GM12878 (cell line): ENCODE measurements around the gene RALGPS1. TPM values are rescaled to one million over a fixed set of nuclear protein-coding genes. Genes with fewer than 3 reads are reported as not detected.

Experiments used
- ATAC-seq: fragments of 200-7000 bp; cut with Tn5 transposase; 3 replicates; pipeline ENCODE4 v1.9.1; 2020; ENCODE audit warnings: mild to moderate bottlenecking, moderate library complexity
- BruUV-seq: library from RNA; stranded (reverse); fragments of 400-500 nt; replicated peaks from 2 replicates; lab custom pipeline; 2021; lab: Mats Ljungman, UMichigan
- CTCF ChIA-PET: fragments of 300-600 bp; sonication (Branson Sonifier 250); formaldehyde crosslinking; extraction: SDS; loops from one replicate; lab custom pipeline; 2021; ENCODE audit warnings: inconsistent platforms; lab: Yijun Ruan, JAX
- POLR2A ChIA-PET: fragments of 350-600 bp; formaldehyde crosslinking; extraction: SDS; loops from one replicate; lab custom pipeline; 2021; ENCODE audit warnings: inconsistent platforms; lab: Charles Lee
- RAD21 ChIA-PET: fragments of 300-600 bp; sonication (Branson Sonifier 250); formaldehyde crosslinking; loops from one replicate; lab custom pipeline; 2023; ENCODE audit warnings: antibody characterized with exemption; ENCODE audit not compliant: unreplicated experiment; lab: Charles Lee
- SMC1A ChIA-PET: fragments of 300-600 bp; sonication (Branson Sonifier 250); formaldehyde crosslinking; loops from one replicate; lab custom pipeline; 2023; ENCODE audit not compliant: unreplicated experiment, uncharacterized antibody; lab: Charles Lee
- DNase-seq: peaks from one replicate; pipeline ENCODE4 v3.0.0-alpha.2; 2011; ENCODE audit warnings: low read depth, low spot score
- FAIRE-seq: peaks from 3 replicates; lab custom pipeline; 2011; peaks lifted over from hg19 to GRCh38; lab: Jason Lieb, UNC
- H2AFZ ChIP-seq: 2 replicates; pipeline ENCODE4 v1.6.0; 2011; ENCODE audit warnings: low read depth, low read length, control low read depth; ENCODE audit not compliant: control insufficient read depth
- H3K27ac ChIP-seq: 2 replicates; pipeline ENCODE4 v1.5.1; 2011; ENCODE audit warnings: control low read depth; ENCODE audit not compliant: control insufficient read depth, insufficient read depth
- H3K27me3 ChIP-seq, 2 experiments: replicated peaks in 1 of 2; 2 replicates each; pipeline versions ENCODE4 v1.6.0 to v1.6.1; 2011; ENCODE audit warnings: low read length in 1 of 2; ENCODE audit not compliant: control insufficient read depth in 2 of 2, insufficient read depth in 2 of 2
- H3K36me3 ChIP-seq, 2 experiments: 2 replicates each; pipeline ENCODE4 v1.5.1; 2011; ENCODE audit warnings: low read length in 1 of 2; ENCODE audit not compliant: control insufficient read depth in 2 of 2, insufficient read depth in 2 of 2
- H3K4me1 ChIP-seq: 2 replicates; pipeline ENCODE4 v1.6.1; 2011; ENCODE audit warnings: mild to moderate bottlenecking, low read length, moderate library complexity, mixed read lengths; ENCODE audit not compliant: control insufficient read depth, insufficient read depth
- H3K4me2 ChIP-seq: 2 replicates; pipeline ENCODE4 v1.6.0; 2011; ENCODE audit warnings: control low read depth; ENCODE audit not compliant: control insufficient read depth, insufficient read depth
- H3K4me3 ChIP-seq: fragments of 200-600 bp; sonication (generic); 2 replicates; pipeline ENCODE4 v1.5.1; 2016
- H3K79me2 ChIP-seq: 2 replicates; pipeline ENCODE4 v1.6.0; 2011; ENCODE audit warnings: low read length; ENCODE audit not compliant: control insufficient read depth, insufficient read depth
- H3K9ac ChIP-seq: 2 replicates; pipeline ENCODE4 v1.8.0; 2011; ENCODE audit warnings: low read length, control low read depth, mixed read lengths; ENCODE audit not compliant: control insufficient read depth, insufficient read depth
- H3K9me3 ChIP-seq: replicated peaks from 3 replicates; pipeline ENCODE4 v1.5.1; 2011; ENCODE audit warnings: mild to moderate bottlenecking, low read length; ENCODE audit not compliant: control insufficient read depth, insufficient read depth
- H4K20me1 ChIP-seq: 2 replicates; pipeline ENCODE4 v1.6.0; 2011; ENCODE audit not compliant: control insufficient read depth, insufficient read depth
- BMI1 ChIP-seq: fragments of 450-650 bp; IDR thresholded peaks from 2 replicates; pipeline ENCODE4 v1.6.1; 2016; ENCODE audit warnings: mild to moderate bottlenecking, moderate library complexity, borderline replicate concordance
- CBFB ChIP-seq: IDR thresholded peaks from 2 replicates; pipeline ENCODE4 v1.6.1; 2016; ENCODE audit warnings: antibody characterized with exemption, low read depth
- CBX5 ChIP-seq: sonication (generic); IDR thresholded peaks from 2 replicates; pipeline ENCODE4 v1.6.1; 2016; ENCODE audit warnings: low read depth, moderate library complexity, mild to moderate bottlenecking, inconsistent platforms
- CHD1 ChIP-seq: IDR thresholded peaks from 2 replicates; pipeline ENCODE4 v1.6.1; 2012; ENCODE audit warnings: low read depth, low read length, improper control_type of control experiment
- FOXK2 ChIP-seq: fragments of 450-650 bp; IDR thresholded peaks from 2 replicates; pipeline ENCODE4 v1.6.1; 2017; ENCODE audit warnings: mild to moderate bottlenecking, moderate library complexity
- NFYA ChIP-seq: IDR thresholded peaks from 2 replicates; pipeline ENCODE4 v1.6.1; 2011; ENCODE audit warnings: low read depth, mild to moderate bottlenecking, low read length, improper control_type of control experiment, borderline replicate concordance
- SP1 ChIP-seq: IDR thresholded peaks from one replicate; pipeline ENCODE4 v1.6.1; 2011; ENCODE audit warnings: low read depth, low read length
- SRF ChIP-seq, 2 experiments: IDR thresholded peaks; 2 replicates each; pipeline ENCODE4 v1.6.1; 2011; ENCODE audit warnings: low read depth in 2 of 2, low read length in 2 of 2, mild to moderate bottlenecking in 1 of 2, moderate library complexity in 1 of 2
- WGBS: methylation state at CpG from one replicate; pipeline ENCODE4 v1.1.6; 2016; ENCODE audit warnings: low lambda C conversion rate; ENCODE audit not compliant: insufficient replicate concordance, insufficient coverage; ENCODE audit errors: missing lambda C conversion rate; 5-methylcytosine and 5-hydroxymethylcytosine counted together
- in situ Hi-C: fragments of 300-500 bp; cut with MboI; formaldehyde crosslinking; loops from 9 replicates; pipeline ENCODE4 v1.14.3; 2018; ENCODE audit warnings: mixed read lengths
- intact Hi-C: fragments of 100-400 bp; cut with micrococcal nuclease; formaldehyde crosslinking; loops from one replicate; pipeline ENCODE4 v1.14.2; 2022; ENCODE audit not compliant: unreplicated experiment
- polyA plus RNA-seq, 11 experiments: library from polyadenylated mRNA; depleted of rRNA in 4 of 11; unstranded in 6 of 11; stranded (reverse) in 5 of 11; fragments of >200 nt; fragmentation: Nextera tagmentation in 4 of 11; fragmentation: Illumina TruSeq in 1 of 11; extraction: Ambion mirVana in 4 of 11; extraction: Trizol in 1 of 11; gene quantifications; 1 replicate in 1 of 11; 2 replicates in 10 of 11; pipeline versions ENCODE4 v1.2.1 to v1.2.3, GENCODE V29; 2011 to 2016; ENCODE audit warnings: inconsistent platforms in 2 of 11, missing spikeins in 2 of 11, low read depth in 1 of 11
- total RNA-seq, 4 experiments: library from RNA; depleted of rRNA in 3 of 4; stranded (reverse); fragments of >200 nt in 3 of 4; fragmentation: Illumina TruSeq in 1 of 4; extraction: Trizol in 1 of 4; gene quantifications; 2 replicates each; pipeline versions ENCODE4 v1.2.1 to v1.2.3, GENCODE V29; 2013 to 2021
- TF ChIP-seq, protein P1 (sequence below): fragments of 150-350 bp; IDR thresholded peaks from 2 replicates; pipeline ENCODE4 v1.6.1; 2016; ENCODE audit warnings: low read depth, low read length
- TF ChIP-seq, protein P2 (sequence below): fragments of 150-350 bp; IDR thresholded peaks from 2 replicates; pipeline ENCODE4 v1.6.1; 2014; ENCODE audit warnings: mild to moderate bottlenecking, low read depth, low read length
- TF ChIP-seq, protein P3 (sequence below): fragments of 450-650 bp; IDR thresholded peaks from 2 replicates; pipeline ENCODE4 v1.6.1; 2018; ENCODE audit warnings: mild to moderate bottlenecking, low read depth, moderate library complexity; ENCODE audit not compliant: partially characterized antibody
- TF ChIP-seq, protein P4 (sequence below): fragments of 450-650 bp; IDR thresholded peaks from 2 replicates; pipeline ENCODE4 v1.6.1; 2017; ENCODE audit warnings: antibody characterized with exemption, mild to moderate bottlenecking, moderate library complexity

The RALGPS1 gene
- total and polyA plus RNA-seq, 10 of the 15 experiments (the other 5 are each of a cell fraction or from before 2014, with no cell fraction given), result 0.13 to 5.6 (median 2.7) TPM

DNA sequence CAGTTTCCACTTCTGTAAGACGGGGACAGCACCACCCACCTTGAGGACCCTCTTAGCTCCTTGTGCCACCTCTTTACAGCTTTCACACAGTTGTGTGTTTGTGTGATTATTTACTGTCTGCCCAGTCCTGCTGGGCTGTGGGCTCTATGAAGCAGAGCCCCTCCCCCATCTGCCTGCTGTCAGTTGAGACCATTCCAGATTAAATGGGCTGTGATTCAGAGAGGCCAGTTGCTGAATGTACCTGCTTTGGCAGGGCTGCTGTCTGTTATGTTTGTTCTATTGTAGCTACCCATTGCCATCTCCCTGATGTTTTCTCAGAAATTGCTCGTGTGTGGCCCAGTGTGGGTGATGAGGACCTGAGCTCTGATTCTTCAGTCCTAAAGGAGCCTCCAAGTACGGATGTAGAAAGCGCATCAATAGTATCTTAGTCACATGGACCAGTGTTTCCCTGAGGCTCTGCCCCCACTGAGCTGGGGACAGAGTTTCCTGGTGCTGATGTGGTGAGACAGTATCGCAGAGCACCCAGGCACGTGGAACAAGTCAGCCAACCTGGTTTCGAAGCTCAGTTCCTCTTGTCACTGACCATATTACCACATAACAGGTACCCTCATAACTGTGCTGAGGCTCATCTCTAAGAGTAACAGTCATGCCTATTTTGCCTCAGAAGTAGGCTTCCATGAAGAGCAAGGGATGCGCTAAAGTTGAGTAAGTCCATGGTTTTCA, 204.2 kb downstream of the RALGPS1 start:
- intact Hi-C loops (loop anchor here (5.0 kb wide), 2 partner anchors 49 to 79 kb away; no protein-coding TSS in a partner anchor), in situ Hi-C loops (no loop called here)
- Histone ChIP-seq H3K4me1 (peaks cover 25% of the 10 kb centered on the region), H2AFZ (no peak overlapping the region), H4K20me1 (no peaks in the 10 kb centered on the region), H3K27ac (no peak overlapping the region), H3K4me3 (no peak overlapping the region), H3K9me3 (no peaks in the 10 kb centered on the region), H3K9ac (no peak overlapping the region), H3K79me2 (no peaks in the 10 kb centered on the region), H3K27me3 (no peaks in the 10 kb centered on the region), H3K4me2 (no peak overlapping the region), H3K36me3 (no peaks in the 10 kb centered on the region)
- BruUV-seq, result no TSS peak
- POLR2A ChIA-PET, result interaction anchor here (0.9 to 2.7 kb wide), 9 partner anchors 10 to 132 kb away, joined by 3 to 13 read pairs (median 5); no protein-coding TSS in a partner anchor
- RAD21 ChIA-PET, result interaction anchor here (0.9 to 7.5 kb wide), 17 partner anchors 36 to 177 kb away, joined by 3 to 54 read pairs (median 5); no protein-coding TSS in a partner anchor
- ATAC-seq (peak; percentile 87), DNase-seq (peak; percentile 55), FAIRE-seq (no peak)
- SMC1A ChIA-PET, result interaction anchor here (0.6 to 4.9 kb wide), 25 partner anchors 9 to 279 kb away, joined by 3 to 68 read pairs (median 5); no protein-coding TSS in a partner anchor
- CTCF ChIA-PET, result interaction anchor here (0.9 to 3.7 kb wide), 13 partner anchors 10 to 177 kb away, joined by 3 to 18 read pairs (median 4); no protein-coding TSS in a partner anchor
- WGBS, result 79% methylated on average over 8 of the region's 8 CpGs
- TF ChIP-seq, protein P1, sequence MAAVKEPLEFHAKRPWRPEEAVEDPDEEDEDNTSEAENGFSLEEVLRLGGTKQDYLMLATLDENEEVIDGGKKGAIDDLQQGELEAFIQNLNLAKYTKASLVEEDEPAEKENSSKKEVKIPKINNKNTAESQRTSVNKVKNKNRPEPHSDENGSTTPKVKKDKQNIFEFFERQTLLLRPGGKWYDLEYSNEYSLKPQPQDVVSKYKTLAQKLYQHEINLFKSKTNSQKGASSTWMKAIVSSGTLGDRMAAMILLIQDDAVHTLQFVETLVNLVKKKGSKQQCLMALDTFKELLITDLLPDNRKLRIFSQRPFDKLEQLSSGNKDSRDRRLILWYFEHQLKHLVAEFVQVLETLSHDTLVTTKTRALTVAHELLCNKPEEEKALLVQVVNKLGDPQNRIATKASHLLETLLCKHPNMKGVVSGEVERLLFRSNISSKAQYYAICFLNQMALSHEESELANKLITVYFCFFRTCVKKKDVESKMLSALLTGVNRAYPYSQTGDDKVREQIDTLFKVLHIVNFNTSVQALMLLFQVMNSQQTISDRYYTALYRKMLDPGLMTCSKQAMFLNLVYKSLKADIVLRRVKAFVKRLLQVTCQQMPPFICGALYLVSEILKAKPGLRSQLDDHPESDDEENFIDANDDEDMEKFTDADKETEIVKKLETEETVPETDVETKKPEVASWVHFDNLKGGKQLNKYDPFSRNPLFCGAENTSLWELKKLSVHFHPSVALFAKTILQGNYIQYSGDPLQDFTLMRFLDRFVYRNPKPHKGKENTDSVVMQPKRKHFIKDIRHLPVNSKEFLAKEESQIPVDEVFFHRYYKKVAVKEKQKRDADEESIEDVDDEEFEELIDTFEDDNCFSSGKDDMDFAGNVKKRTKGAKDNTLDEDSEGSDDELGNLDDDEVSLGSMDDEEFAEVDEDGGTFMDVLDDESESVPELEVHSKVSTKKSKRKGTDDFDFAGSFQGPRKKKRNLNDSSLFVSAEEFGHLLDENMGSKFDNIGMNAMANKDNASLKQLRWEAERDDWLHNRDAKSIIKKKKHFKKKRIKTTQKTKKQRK, result no peak
- TF ChIP-seq SP1 (no peak), FOXK2 (no peak), BMI1 (no peak), CBFB (no peak), SRF (IDR thresholded peaks at IDR 0.05; ENCODE audit: low read depth in 2 of 2, low read length in 2 of 2) (no peak), CBX5 (no peak), CHD1 (no peak), NFYA (no peak)
- TF ChIP-seq, protein P2, sequence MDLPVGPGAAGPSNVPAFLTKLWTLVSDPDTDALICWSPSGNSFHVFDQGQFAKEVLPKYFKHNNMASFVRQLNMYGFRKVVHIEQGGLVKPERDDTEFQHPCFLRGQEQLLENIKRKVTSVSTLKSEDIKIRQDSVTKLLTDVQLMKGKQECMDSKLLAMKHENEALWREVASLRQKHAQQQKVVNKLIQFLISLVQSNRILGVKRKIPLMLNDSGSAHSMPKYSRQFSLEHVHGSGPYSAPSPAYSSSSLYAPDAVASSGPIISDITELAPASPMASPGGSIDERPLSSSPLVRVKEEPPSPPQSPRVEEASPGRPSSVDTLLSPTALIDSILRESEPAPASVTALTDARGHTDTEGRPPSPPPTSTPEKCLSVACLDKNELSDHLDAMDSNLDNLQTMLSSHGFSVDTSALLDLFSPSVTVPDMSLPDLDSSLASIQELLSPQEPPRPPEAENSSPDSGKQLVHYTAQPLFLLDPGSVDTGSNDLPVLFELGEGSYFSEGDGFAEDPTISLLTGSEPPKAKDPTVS, result no peak
- TF ChIP-seq, protein P3, sequence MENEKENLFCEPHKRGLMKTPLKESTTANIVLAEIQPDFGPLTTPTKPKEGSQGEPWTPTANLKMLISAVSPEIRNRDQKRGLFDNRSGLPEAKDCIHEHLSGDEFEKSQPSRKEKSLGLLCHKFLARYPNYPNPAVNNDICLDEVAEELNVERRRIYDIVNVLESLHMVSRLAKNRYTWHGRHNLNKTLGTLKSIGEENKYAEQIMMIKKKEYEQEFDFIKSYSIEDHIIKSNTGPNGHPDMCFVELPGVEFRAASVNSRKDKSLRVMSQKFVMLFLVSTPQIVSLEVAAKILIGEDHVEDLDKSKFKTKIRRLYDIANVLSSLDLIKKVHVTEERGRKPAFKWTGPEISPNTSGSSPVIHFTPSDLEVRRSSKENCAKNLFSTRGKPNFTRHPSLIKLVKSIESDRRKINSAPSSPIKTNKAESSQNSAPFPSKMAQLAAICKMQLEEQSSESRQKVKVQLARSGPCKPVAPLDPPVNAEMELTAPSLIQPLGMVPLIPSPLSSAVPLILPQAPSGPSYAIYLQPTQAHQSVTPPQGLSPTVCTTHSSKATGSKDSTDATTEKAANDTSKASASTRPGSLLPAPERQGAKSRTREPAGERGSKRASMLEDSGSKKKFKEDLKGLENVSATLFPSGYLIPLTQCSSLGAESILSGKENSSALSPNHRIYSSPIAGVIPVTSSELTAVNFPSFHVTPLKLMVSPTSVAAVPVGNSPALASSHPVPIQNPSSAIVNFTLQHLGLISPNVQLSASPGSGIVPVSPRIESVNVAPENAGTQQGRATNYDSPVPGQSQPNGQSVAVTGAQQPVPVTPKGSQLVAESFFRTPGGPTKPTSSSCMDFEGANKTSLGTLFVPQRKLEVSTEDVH, result no peak
- TF ChIP-seq, protein P4, sequence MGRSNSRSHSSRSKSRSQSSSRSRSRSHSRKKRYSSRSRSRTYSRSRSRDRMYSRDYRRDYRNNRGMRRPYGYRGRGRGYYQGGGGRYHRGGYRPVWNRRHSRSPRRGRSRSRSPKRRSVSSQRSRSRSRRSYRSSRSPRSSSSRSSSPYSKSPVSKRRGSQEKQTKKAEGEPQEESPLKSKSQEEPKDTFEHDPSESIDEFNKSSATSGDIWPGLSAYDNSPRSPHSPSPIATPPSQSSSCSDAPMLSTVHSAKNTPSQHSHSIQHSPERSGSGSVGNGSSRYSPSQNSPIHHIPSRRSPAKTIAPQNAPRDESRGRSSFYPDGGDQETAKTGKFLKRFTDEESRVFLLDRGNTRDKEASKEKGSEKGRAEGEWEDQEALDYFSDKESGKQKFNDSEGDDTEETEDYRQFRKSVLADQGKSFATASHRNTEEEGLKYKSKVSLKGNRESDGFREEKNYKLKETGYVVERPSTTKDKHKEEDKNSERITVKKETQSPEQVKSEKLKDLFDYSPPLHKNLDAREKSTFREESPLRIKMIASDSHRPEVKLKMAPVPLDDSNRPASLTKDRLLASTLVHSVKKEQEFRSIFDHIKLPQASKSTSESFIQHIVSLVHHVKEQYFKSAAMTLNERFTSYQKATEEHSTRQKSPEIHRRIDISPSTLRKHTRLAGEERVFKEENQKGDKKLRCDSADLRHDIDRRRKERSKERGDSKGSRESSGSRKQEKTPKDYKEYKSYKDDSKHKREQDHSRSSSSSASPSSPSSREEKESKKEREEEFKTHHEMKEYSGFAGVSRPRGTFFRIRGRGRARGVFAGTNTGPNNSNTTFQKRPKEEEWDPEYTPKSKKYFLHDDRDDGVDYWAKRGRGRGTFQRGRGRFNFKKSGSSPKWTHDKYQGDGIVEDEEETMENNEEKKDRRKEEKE, result no peak
